HepG2 (cell line): ENCODE measurements around the gene EEA1. TPM values are rescaled to one million over a fixed set of nuclear protein-coding genes. Genes with fewer than 3 reads are reported as not detected.

ENCODE experiments used
- AGO1 ChIP-seq: fragments of 200-400 bp; formaldehyde crosslinking; IDR thresholded peaks from 2 replicates; pipeline ENCODE4 v1.6.1; 2017; ENCODE audit warnings: mild to moderate bottlenecking, low read depth, low read length, moderate library complexity; ENCODE audit not compliant: poor library complexity, severe bottlenecking
- DR1 ChIP-seq: sonication (generic); formaldehyde crosslinking; IDR thresholded peaks from 2 replicates; pipeline ENCODE4 v1.8.0; 2021; ENCODE audit warnings: mild to moderate bottlenecking, missing genetic modification reagents, inconsistent platforms
- DZIP1 ChIP-seq: sonication (generic); formaldehyde crosslinking; IDR thresholded peaks from 2 replicates; pipeline ENCODE4 v1.5.0; 2020; ENCODE audit warnings: mild to moderate bottlenecking, missing genetic modification reagents
- FOXK2 ChIP-seq: fragments of 450-650 bp; IDR thresholded peaks from 2 replicates; pipeline ENCODE4 v1.6.1; 2016
- KDM4B ChIP-seq: sonication (generic); formaldehyde crosslinking; IDR thresholded peaks from 2 replicates; pipeline ENCODE4 v1.4.0; 2020; ENCODE audit warnings: missing genetic modification reagents
- KLF15 ChIP-seq: sonication (generic); formaldehyde crosslinking; IDR thresholded peaks from 2 replicates; pipeline ENCODE4 v1.8.1; 2023; ENCODE audit warnings: borderline replicate concordance, mild to moderate bottlenecking, inconsistent platforms, missing genetic modification reagents, mixed read lengths
- KMT2B ChIP-seq: IDR thresholded peaks from 2 replicates; pipeline ENCODE4 v1.6.1; 2016; ENCODE audit warnings: missing genetic modification reagents, missing compliant biosample characterization
- MZF1 ChIP-seq: sonication (generic); formaldehyde crosslinking; IDR thresholded peaks from 2 replicates; pipeline ENCODE4 v1.8.1; 2023; ENCODE audit warnings: mild to moderate bottlenecking, missing genetic modification reagents, borderline replicate concordance
- NPAS2 ChIP-seq: sonication (generic); formaldehyde crosslinking; IDR thresholded peaks from 2 replicates; pipeline ENCODE4 v1.8.0; 2022; ENCODE audit warnings: mild to moderate bottlenecking, missing genetic modification reagents, borderline replicate concordance
- SUZ12 ChIP-seq: fragments of 150-350 bp; IDR thresholded peaks from 2 replicates; pipeline ENCODE4 v1.6.1; 2014; ENCODE audit warnings: low read depth, low read length
- TRIM22 ChIP-seq: fragments of 450-650 bp; IDR thresholded peaks from 2 replicates; pipeline ENCODE4 v1.6.1; 2017
- XRCC5 ChIP-seq: fragments of 200-400 bp; formaldehyde crosslinking; optimal IDR thresholded peaks from 2 replicates; pipeline ENCODE3; 2017; ENCODE audit warnings: mild to moderate bottlenecking, low read length
- ZNF101 ChIP-seq: sonication (generic); formaldehyde crosslinking; IDR thresholded peaks from 2 replicates; pipeline ENCODE4 v1.4.0; 2020; ENCODE audit warnings: mild to moderate bottlenecking, low read depth, missing genetic modification reagents, borderline replicate concordance
- ZNF33B ChIP-seq: sonication (generic); formaldehyde crosslinking; IDR thresholded peaks from 2 replicates; pipeline ENCODE4 v1.5.1; 2020; ENCODE audit warnings: mild to moderate bottlenecking, missing genetic modification reagents
- ZNF441 ChIP-seq: sonication (generic); formaldehyde crosslinking; IDR thresholded peaks from 2 replicates; pipeline ENCODE4 v1.7.0; 2021; ENCODE audit warnings: missing genetic modification reagents, borderline replicate concordance
- ZNF513 ChIP-seq: sonication (generic); formaldehyde crosslinking; conservative IDR thresholded peaks from 2 replicates; pipeline ENCODE4 v1.5.0; 2020; ENCODE audit warnings: missing genetic modification reagents
- polyA plus RNA-seq, 8 experiments: library from polyadenylated mRNA; depleted of rRNA in 3 of 8; stranded (reverse) in 7 of 8; unstranded in 1 of 8; fragments of >200 nt; fragmentation: Illumina TruSeq in 4 of 8; extraction: Trizol in 4 of 8; gene quantifications; 2 replicates each; pipeline versions ENCODE4 v1.2.1 to v1.2.3, GENCODE V29; 2011 to 2016; ENCODE audit warnings: low read depth in 4 of 8, missing spikeins in 1 of 8, mixed read lengths in 1 of 8; ENCODE audit not compliant: insufficient read depth in 1 of 8
- total RNA-seq, 5 experiments: library from RNA; depleted of rRNA; stranded (reverse); fragments of >200 nt; fragmentation: Illumina TruSeq; extraction: Trizol; gene quantifications; 2 replicates each; pipeline ENCODE4 v1.2.3, GENCODE V29; 2016; ENCODE audit warnings: low read depth in 1 of 5
- TF ChIP-seq, protein P1 (sequence below), 2 experiments: IDR thresholded peaks; 2 replicates each; pipeline ENCODE4 v1.6.1; 2011 to 2012; ENCODE audit warnings: low read length in 2 of 2, borderline replicate concordance in 1 of 2, low read depth in 1 of 2, mild to moderate bottlenecking in 1 of 2, moderate library complexity in 1 of 2
- TF ChIP-seq, protein P2 (sequence below): sonication (generic); formaldehyde crosslinking; IDR thresholded peaks from 2 replicates; pipeline ENCODE4 v1.4.0; 2020; ENCODE audit warnings: missing genetic modification reagents, mild to moderate bottlenecking, borderline replicate concordance

EEA1 gene
- total and polyA plus RNA-seq, 2 of the 13 experiments (the other 11 are each of a cell fraction or from before 2014, with no cell fraction given) = 5.0 to 19.3 TPM

- TF ChIP-seq, protein P1, sequence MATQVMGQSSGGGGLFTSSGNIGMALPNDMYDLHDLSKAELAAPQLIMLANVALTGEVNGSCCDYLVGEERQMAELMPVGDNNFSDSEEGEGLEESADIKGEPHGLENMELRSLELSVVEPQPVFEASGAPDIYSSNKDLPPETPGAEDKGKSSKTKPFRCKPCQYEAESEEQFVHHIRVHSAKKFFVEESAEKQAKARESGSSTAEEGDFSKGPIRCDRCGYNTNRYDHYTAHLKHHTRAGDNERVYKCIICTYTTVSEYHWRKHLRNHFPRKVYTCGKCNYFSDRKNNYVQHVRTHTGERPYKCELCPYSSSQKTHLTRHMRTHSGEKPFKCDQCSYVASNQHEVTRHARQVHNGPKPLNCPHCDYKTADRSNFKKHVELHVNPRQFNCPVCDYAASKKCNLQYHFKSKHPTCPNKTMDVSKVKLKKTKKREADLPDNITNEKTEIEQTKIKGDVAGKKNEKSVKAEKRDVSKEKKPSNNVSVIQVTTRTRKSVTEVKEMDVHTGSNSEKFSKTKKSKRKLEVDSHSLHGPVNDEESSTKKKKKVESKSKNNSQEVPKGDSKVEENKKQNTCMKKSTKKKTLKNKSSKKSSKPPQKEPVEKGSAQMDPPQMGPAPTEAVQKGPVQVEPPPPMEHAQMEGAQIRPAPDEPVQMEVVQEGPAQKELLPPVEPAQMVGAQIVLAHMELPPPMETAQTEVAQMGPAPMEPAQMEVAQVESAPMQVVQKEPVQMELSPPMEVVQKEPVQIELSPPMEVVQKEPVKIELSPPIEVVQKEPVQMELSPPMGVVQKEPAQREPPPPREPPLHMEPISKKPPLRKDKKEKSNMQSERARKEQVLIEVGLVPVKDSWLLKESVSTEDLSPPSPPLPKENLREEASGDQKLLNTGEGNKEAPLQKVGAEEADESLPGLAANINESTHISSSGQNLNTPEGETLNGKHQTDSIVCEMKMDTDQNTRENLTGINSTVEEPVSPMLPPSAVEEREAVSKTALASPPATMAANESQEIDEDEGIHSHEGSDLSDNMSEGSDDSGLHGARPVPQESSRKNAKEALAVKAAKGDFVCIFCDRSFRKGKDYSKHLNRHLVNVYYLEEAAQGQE (IDR thresholded peaks at IDR 0.05; ENCODE audit: borderline replicate concordance in 1 of 2, low read depth in 1 of 2, low read length in 2 of 2) = no peak; a peak in 1 of 4 replicates
- TF ChIP-seq ZNF101 (no peak), KLF15 (CRISPR knock-in tag) (no peak), DR1 (CRISPR knock-in tag) (no peak), KDM4B (CRISPR knock-in tag) (no peak), SUZ12 (no peak), MZF1 (no peak), AGO1 (no peak), KMT2B (CRISPR knock-in tag) (no peak), FOXK2 (peak; percentile 87), ZNF33B (no peak), TRIM22 (no peak), ZNF441 (CRISPR knock-in tag) (no peak), ZNF513 (CRISPR knock-in tag) (no peak), NPAS2 (no peak), DZIP1 (CRISPR knock-in tag) (no peak), XRCC5 (no peak)
- TF ChIP-seq, protein P2, sequence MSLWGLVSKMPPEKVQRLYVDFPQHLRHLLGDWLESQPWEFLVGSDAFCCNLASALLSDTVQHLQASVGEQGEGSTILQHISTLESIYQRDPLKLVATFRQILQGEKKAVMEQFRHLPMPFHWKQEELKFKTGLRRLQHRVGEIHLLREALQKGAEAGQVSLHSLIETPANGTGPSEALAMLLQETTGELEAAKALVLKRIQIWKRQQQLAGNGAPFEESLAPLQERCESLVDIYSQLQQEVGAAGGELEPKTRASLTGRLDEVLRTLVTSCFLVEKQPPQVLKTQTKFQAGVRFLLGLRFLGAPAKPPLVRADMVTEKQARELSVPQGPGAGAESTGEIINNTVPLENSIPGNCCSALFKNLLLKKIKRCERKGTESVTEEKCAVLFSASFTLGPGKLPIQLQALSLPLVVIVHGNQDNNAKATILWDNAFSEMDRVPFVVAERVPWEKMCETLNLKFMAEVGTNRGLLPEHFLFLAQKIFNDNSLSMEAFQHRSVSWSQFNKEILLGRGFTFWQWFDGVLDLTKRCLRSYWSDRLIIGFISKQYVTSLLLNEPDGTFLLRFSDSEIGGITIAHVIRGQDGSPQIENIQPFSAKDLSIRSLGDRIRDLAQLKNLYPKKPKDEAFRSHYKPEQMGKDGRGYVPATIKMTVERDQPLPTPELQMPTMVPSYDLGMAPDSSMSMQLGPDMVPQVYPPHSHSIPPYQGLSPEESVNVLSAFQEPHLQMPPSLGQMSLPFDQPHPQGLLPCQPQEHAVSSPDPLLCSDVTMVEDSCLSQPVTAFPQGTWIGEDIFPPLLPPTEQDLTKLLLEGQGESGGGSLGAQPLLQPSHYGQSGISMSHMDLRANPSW (CRISPR knock-in tag) = no peak
These were observed 16.6 kb upstream of the EEA1 start (continued) for GRCh38 chr12:92945659-92946220.
